Liver (tissue), 3 donors: Measurements from ENCODE around the gene DNAH10.

Experiments used
- CTCF ChIP-seq: fragments of 150-350 bp; IDR thresholded peaks from 2 replicates; pipeline ENCODE4 v1.5.1; 2017; ENCODE audit warnings: improper control_type of control experiment, low read depth, low read length; ENCODE audit not compliant: missing input control
- JUND ChIP-seq, 2 donors: IDR thresholded peaks; 2 replicates each; pipeline ENCODE4 v1.6.1; 2016; ENCODE audit warnings: antibody characterized with exemption in 2 of 2
- MAX ChIP-seq: IDR thresholded peaks from 2 replicates; pipeline ENCODE4 v1.6.1; 2016; ENCODE audit warnings: antibody characterized with exemption
- RAD21 ChIP-seq, 2 donors: IDR thresholded peaks; 2 replicates each; pipeline ENCODE4 v1.6.1; 2016; ENCODE audit warnings: antibody characterized with exemption in 2 of 2, mild to moderate bottlenecking in 2 of 2
- REST ChIP-seq: IDR thresholded peaks from 2 replicates; pipeline ENCODE4 v1.6.1; 2016; ENCODE audit warnings: antibody characterized with exemption, mild to moderate bottlenecking
- ZBTB33 ChIP-seq: IDR thresholded peaks from 2 replicates; pipeline ENCODE4 v1.6.1; 2016; ENCODE audit warnings: antibody characterized with exemption
- donor health status: healthy.
- donor health status: healthy.

- no peak for TF ChIP-seq JUND (IDR thresholded peaks at IDR 0.05)
- no peak for TF ChIP-seq CTCF
- no peak for TF ChIP-seq MAX
- no peak for TF ChIP-seq ZBTB33
- TF ChIP-seq REST, result no peak
- no peak for TF ChIP-seq RAD21 (IDR thresholded peaks at IDR 0.05)
Measured at GRCh38 chr12:123919980-123920360, 157.9 kb downstream of the DNAH10 start.
